OCI-LY7 (cell line): ENCODE data around the gene RAB22A. TPM values are rescaled to one million over a fixed set of nuclear protein-coding genes. Genes with fewer than 3 reads are reported as not detected.
A peak's percentile ranks its signal among the peaks of the same experiment; 100 is the strongest.

Experiments used
- BruUV-seq: library from RNA; stranded (reverse); fragments of 400-500 nt; replicated peaks from 2 replicates; lab custom pipeline; 2021; lab: Mats Ljungman, UMichigan
- CTCF ChIA-PET: fragments of 300-600 bp; sonication (Branson Sonifier 250); formaldehyde crosslinking; loops from one replicate; lab custom pipeline; 2022; ENCODE audit warnings: antibody characterized with exemption; ENCODE audit not compliant: unreplicated experiment; lab: Charles Lee
- POLR2A ChIA-PET: fragments of 300-600 bp; sonication (Branson Sonifier 250); formaldehyde crosslinking; loops from one replicate; lab custom pipeline; 2022; ENCODE audit warnings: antibody characterized with exemption; lab: Charles Lee
- DNase-seq: peaks from one replicate; pipeline ENCODE4 v3.0.0-alpha.2; 2015; ENCODE audit warnings: low spot score
- H2AFZ ChIP-seq: fragments of 200-600 bp; sonication (generic), shearing (Covaris generic); 2 replicates; pipeline ENCODE4 v1.6.1; 2014; ENCODE audit warnings: mild to moderate bottlenecking, antibody characterized with exemption, low read length, moderate library complexity
- H3K27ac ChIP-seq: fragments of 200-600 bp; sonication (generic); 2 replicates; pipeline ENCODE4 v1.5.1; 2014; ENCODE audit warnings: mixed run types, low read depth, mild to moderate bottlenecking, moderate library complexity, low read length, inconsistent platforms; ENCODE audit not compliant: poor library complexity, severe bottlenecking
- H3K36me3 ChIP-seq: fragments of 200-600 bp; sonication (generic); 2 replicates; pipeline ENCODE4 v1.6.1; 2014; ENCODE audit warnings: mild to moderate bottlenecking, antibody characterized with exemption, low read length, moderate library complexity, mixed read lengths; ENCODE audit not compliant: insufficient read depth
- H3K4me1 ChIP-seq: fragments of 200-600 bp; sonication (generic); 2 replicates; pipeline ENCODE4 v1.5.1; 2014; ENCODE audit warnings: mild to moderate bottlenecking, low read length; ENCODE audit not compliant: insufficient read depth, poor library complexity, severe bottlenecking
- H3K4me2 ChIP-seq: fragments of 200-600 bp; sonication (generic); 2 replicates; pipeline ENCODE4 v1.6.1; 2014; ENCODE audit warnings: mild to moderate bottlenecking, low read length
- H3K4me3 ChIP-seq: fragments of 200-600 bp; sonication (generic); 2 replicates; pipeline ENCODE4 v1.5.1; 2014; ENCODE audit warnings: mild to moderate bottlenecking, low read depth, low read length; ENCODE audit not compliant: poor library complexity, severe bottlenecking
- H3K79me2 ChIP-seq: fragments of 200-600 bp; sonication (generic); 2 replicates; pipeline ENCODE4 v1.6.1; 2016; ENCODE audit warnings: low read depth, mild to moderate bottlenecking, low read length, moderate library complexity, mixed read lengths; ENCODE audit not compliant: insufficient read depth
- H3K9me2 ChIP-seq: fragments of 200-600 bp; sonication (generic); 2 replicates; pipeline ENCODE4 v1.6.1; 2016; ENCODE audit warnings: mild to moderate bottlenecking, low read length, mixed read lengths; ENCODE audit not compliant: insufficient read depth
- H3K9me3 ChIP-seq: fragments of 200-600 bp; sonication (generic); 2 replicates; pipeline ENCODE4 v1.6.1; 2014; ENCODE audit warnings: mild to moderate bottlenecking, mixed run types, low read length, mixed read lengths
- H4K20me1 ChIP-seq: fragments of 200-600 bp; sonication (generic); 2 replicates; pipeline ENCODE4 v1.6.1; 2014; ENCODE audit warnings: mild to moderate bottlenecking, antibody characterized with exemption, low read length, moderate library complexity, mixed read lengths; ENCODE audit not compliant: insufficient read depth
- CTCF ChIP-seq: fragments of 200-600 bp; sonication (generic); conservative IDR thresholded peaks from 2 replicates; pipeline ENCODE4 v1.5.1; 2014; ENCODE audit warnings: mild to moderate bottlenecking, antibody characterized with exemption, low read length, moderate library complexity, mixed read lengths
- EZH2phosphoT487 ChIP-seq: fragments of 200-600 bp; sonication (generic); IDR thresholded peaks from 2 replicates; pipeline ENCODE4 v1.6.1; 2018; ENCODE audit warnings: low read depth, borderline replicate concordance, mild to moderate bottlenecking, mixed run types, antibody characterized with exemption, low read length, moderate library complexity, mixed read lengths
- intact Hi-C: fragments of 100-400 bp; cut with micrococcal nuclease; formaldehyde crosslinking; loops from one replicate; pipeline ENCODE4 v1.10.0; 2022; ENCODE audit not compliant: unreplicated experiment
- total RNA-seq, 2 experiments: library from RNA; depleted of rRNA in 1 of 2; stranded (reverse); fragments of >200 nt in 1 of 2; shearing (Covaris generic) in 1 of 2; gene quantifications; 2 replicates each; pipeline ENCODE4 v1.2.3, GENCODE V29; 2014 to 2022

RAB22A gene
- total RNA-seq, 2 experiments from 2014 or later, result 7.0 to 13.4 TPM

- Histone ChIP-seq H3K27ac (peak overlapping the region; percentile 10), H4K20me1 (no peaks in the 10 kb centered on the region), H3K79me2 (peaks cover 16% of the 10 kb centered on the region; the same call in 1 of the 2 replicates), H3K4me3 (no peak overlapping the region), H3K36me3 (peaks cover 4% of the 10 kb centered on the region; the same call in 1 of the 2 replicates), H3K4me1 (peaks cover 25% of the 10 kb centered on the region), H3K9me3 (no peaks in the 10 kb centered on the region), H2AFZ (no peak overlapping the region), H3K4me2 (peak overlapping the region; percentile 43), H3K9me2 (no peaks in the 10 kb centered on the region)
- intact Hi-C loops, result loop anchor here (10.0 kb wide), 1 partner anchor 138 kb away; no protein-coding TSS in a partner anchor
- TF ChIP-seq CTCF (no peak), EZH2phosphoT487 (no peak)
- POLR2A ChIA-PET, result interaction anchor here (0.7 kb wide), 1 partner anchor 897 kb away, joined by 3 read pairs; no protein-coding TSS in a partner anchor
- CTCF ChIA-PET, result no interaction called here
- TSS peak; percentile 48 for BruUV-seq
- DNase-seq, result peak; percentile 24
Observed at GRCh38 chr20:58306421-58307261, 2.9 kb upstream of the RAB22A start.

GRCh38 chr20:58307270-58307669, 2.2 kb upstream of the RAB22A start:
- no TSS peak for BruUV-seq
- Histone ChIP-seq H3K4me3 (no peak overlapping the region), H3K9me2 (no peaks in the 10 kb centered on the region), H3K4me1 (peaks cover 25% of the 10 kb centered on the region), H3K79me2 (peaks cover 17% of the 10 kb centered on the region; the same call in 1 of the 2 replicates), H3K27ac (no peak overlapping the region), H2AFZ (no peak overlapping the region), H4K20me1 (no peaks in the 10 kb centered on the region), H3K36me3 (peaks cover 8% of the 10 kb centered on the region), H3K4me2 (peak overlapping the region; percentile 43; the same call in 1 of the 2 replicates), H3K9me3 (no peaks in the 10 kb centered on the region)
- no peak for DNase-seq
- intact Hi-C loops, result loop anchor here (10.0 kb wide), 1 partner anchor 138 kb away; no protein-coding TSS in a partner anchor
- ChIA-PET CTCF (no interaction called here), POLR2A (interaction anchor here (0.7 kb wide), 1 partner anchor 898 kb away, joined by 3 read pairs; no protein-coding TSS in a partner anchor)
- TF ChIP-seq CTCF, result no peak
- TF ChIP-seq EZH2phosphoT487, result no peak
